Gastrocnemius medialis (tissue), 4 donors: ENCODE measurements around the gene IQGAP3.

Experiments used
- POLR2A ChIP-seq, 2 donors: fragments of 450-650 bp; IDR thresholded peaks; one replicate each; pipeline ENCODE4 v1.6.1; 2017; ENCODE audit warnings: antibody characterized with exemption in 2 of 2, mild to moderate bottlenecking in 2 of 2, moderate library complexity in 2 of 2
- TF ChIP-seq, protein P1 (sequence below), 5 experiments: fragments of 450-650 bp in 3 of 5; fragments of 200-600 bp in 2 of 5; sonication (generic) in 2 of 5; IDR thresholded peaks in 4 of 5; conservative IDR thresholded peaks in 1 of 5; 1 replicate in 4 of 5; 2 replicates in 1 of 5; pipeline ENCODE4 v1.5.1; 2016 to 2019; ENCODE audit warnings: antibody characterized with exemption in 5 of 5, mild to moderate bottlenecking in 3 of 5, moderate library complexity in 3 of 5

DNA sequence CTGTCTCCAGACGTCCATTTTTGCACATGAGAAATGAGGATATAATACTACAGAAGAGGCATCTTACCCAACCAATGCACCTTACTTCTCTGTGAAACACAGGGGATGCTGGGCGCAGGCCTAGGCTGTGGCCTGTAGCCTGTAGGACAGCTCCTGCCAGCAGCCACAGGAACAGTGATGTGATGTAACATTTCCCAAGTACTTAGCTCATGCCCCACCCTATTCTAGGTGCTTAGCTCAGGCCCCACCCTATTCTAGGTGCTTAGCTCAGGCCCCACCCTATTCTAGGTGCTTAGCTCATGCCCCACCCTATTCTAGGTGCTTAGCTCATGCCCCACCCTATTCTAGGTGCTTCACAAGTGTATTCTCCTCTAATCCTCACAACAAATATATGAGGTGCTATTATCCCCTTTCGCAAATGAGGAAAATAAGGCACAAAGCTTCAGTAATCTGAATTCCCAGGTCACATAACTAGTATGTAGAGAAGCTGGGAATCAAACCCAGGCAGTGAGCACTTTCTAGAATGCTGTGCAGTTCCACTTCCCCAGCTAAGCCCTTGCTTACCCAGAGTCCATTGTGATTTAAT is 14.6 kb upstream of the IQGAP3 start:
- TF ChIP-seq, protein P1, sequence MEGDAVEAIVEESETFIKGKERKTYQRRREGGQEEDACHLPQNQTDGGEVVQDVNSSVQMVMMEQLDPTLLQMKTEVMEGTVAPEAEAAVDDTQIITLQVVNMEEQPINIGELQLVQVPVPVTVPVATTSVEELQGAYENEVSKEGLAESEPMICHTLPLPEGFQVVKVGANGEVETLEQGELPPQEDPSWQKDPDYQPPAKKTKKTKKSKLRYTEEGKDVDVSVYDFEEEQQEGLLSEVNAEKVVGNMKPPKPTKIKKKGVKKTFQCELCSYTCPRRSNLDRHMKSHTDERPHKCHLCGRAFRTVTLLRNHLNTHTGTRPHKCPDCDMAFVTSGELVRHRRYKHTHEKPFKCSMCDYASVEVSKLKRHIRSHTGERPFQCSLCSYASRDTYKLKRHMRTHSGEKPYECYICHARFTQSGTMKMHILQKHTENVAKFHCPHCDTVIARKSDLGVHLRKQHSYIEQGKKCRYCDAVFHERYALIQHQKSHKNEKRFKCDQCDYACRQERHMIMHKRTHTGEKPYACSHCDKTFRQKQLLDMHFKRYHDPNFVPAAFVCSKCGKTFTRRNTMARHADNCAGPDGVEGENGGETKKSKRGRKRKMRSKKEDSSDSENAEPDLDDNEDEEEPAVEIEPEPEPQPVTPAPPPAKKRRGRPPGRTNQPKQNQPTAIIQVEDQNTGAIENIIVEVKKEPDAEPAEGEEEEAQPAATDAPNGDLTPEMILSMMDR (IDR thresholded peaks at IDR 0.05 in 4 of 5, conservative IDR thresholded peaks at IDR 0.05 in 1 of 5), result no peak
- TF ChIP-seq POLR2A (IDR thresholded peaks at IDR 0.05), result no peak
